Ureter (tissue), 1 donor: Measurements from ENCODE around the gene HEPACAM. TPM values are rescaled to one million over a fixed set of nuclear protein-coding genes. Genes with fewer than 3 reads are reported as not detected.

ENCODE experiments used
- total RNA-seq: library from RNA; stranded (reverse); gene quantifications from one replicate; pipeline ENCODE4 v1.2.4, GENCODE V29; 2023
- donor health status: DM: yes; HTN: yes; CAD: no.

HEPACAM gene
- total RNA-seq, 1 donor from 2014 or later = 0.68 TPM

Other genes with a start within 250 kb of the HEPACAM start
- gene NRGN, start 196.1 kb downstream of the HEPACAM start, total RNA-seq = 6.1 TPM
- 215 TPM for gene VSIG2, start 183.8 kb downstream of the HEPACAM start, total RNA-seq
- gene ESAM, start 173.8 kb downstream of the HEPACAM start, total RNA-seq = 34.4 TPM
- gene MSANTD2, start 135.6 kb downstream of the HEPACAM start, total RNA-seq = 17.9 TPM
- gene ROBO3, start 70.6 kb downstream of the HEPACAM start, total RNA-seq = 27.4 TPM
- gene ROBO4, start 38.2 kb downstream of the HEPACAM start, total RNA-seq = 16.8 TPM
- not detected for gene HEPN1, start 16.8 kb downstream of the HEPACAM start, total RNA-seq
- gene CCDC15, start 18.2 kb upstream of the HEPACAM start, total RNA-seq = 2.2 TPM
- gene SLC37A2, start 127.3 kb upstream of the HEPACAM start, total RNA-seq = 46.5 TPM
- gene TMEM218, start 175.6 kb upstream of the HEPACAM start, total RNA-seq = 33.8 TPM
- 7.3 TPM for gene PKNOX2, start 228.7 kb upstream of the HEPACAM start, total RNA-seq